ENCODE data around the gene ABTB1.

- no peak for TF ChIP-seq CTCF (IDR thresholded peaks at IDR 0.05; ENCODE audit: insufficient read depth, low read length)
- no peak for TF ChIP-seq POLR2AphosphoS5 (IDR thresholded peaks at IDR 0.05; ENCODE audit: low read depth)
- no peak for TF ChIP-seq REST (IDR thresholded peaks at IDR 0.05; ENCODE audit: insufficient replicate concordance, low read depth)
- TF ChIP-seq SPI1 (IDR thresholded peaks at IDR 0.05; ENCODE audit: borderline replicate concordance, low read depth), result no peak
- TF ChIP-seq GABPA (IDR thresholded peaks at IDR 0.05; ENCODE audit: low read depth), result no peak
Measured at GRCh38 chr3:127645371-127646015, 27.3 kb upstream of the ABTB1 start.
